Islet of Langerhans (tissue), 1 donor: Measurements from ENCODE around the gene MAD2L1.
A peak's percentile ranks its signal among the peaks of the same experiment; 100 is the strongest.

Experiments used
- FAIRE-seq: peaks from one replicate; lab custom pipeline; 2011; peaks lifted over from hg19 to GRCh38; lab: Jason Lieb, UNC

MAD2L1 gene

GRCh38 chr4:120057416-120057815 is 9.2 kb downstream of the MAD2L1 start:
- no peak for FAIRE-seq

GRCh38 chr4:120056246-120056645 is 10.4 kb downstream of the MAD2L1 start:
- FAIRE-seq: peak; percentile 88

DNA sequence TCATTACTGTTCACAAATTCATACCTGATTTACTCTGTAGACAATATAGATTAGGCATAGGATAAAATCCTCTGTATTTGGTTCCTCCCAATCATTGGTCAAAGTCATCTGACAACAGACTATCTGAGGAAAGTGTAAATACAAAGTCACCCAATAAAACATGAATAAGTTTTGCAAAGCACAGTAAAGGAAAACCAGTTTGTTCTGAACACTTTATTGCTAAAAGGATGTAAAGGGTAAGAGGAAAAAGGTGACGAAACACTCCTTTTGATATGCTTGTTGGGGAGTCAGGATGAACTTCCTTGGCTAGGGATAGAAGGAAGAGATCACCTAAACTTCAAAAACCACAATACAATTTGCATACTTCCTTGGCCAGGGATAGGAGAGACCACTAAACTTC is 10.9 kb downstream of the MAD2L1 start:
- no peak for FAIRE-seq

DNA sequence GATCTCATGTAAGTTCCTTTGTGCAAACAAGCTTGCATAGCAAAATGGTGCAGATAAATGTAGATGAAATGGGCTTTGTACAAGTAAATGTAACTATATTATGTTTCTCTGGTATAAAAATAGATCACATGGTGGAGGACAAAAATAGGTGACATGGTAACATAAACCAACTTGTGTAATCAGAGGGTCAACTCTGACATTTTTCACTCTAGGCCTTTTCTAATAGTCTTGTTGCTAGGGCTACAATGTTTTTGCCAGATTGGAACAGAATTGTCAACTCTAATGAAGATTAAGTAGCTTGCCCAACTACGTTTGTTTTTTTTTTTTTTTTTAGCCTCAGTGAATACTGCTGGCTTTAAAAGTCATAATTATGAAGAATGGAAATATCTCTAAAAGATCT is 11.5 kb downstream of the MAD2L1 start:
- peak; percentile 86 for FAIRE-seq

DNA sequence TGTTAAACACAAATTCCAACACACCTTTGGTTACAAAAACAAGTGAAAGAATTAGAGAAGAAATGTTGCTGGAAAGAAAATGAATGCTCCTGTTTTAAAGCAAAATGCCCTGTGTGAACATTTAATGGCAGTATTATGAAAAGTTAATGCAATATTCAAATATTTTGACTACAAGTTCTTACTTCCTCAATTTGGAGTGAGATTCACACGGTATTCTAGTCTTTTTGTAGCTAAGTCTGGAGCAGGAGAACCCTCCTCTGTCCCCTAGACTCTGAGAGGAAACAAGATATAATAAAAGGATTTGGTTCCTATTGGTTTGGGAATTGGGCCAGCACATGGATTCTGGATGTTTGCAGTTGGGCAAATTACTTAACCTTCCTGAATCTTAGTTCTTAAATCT is 12.7 kb downstream of the MAD2L1 start:
- FAIRE-seq: no peak

- FAIRE-seq: no peak
These were observed 13.8 kb downstream of the MAD2L1 start for GRCh38 chr4:120052856-120053255.

DNA sequence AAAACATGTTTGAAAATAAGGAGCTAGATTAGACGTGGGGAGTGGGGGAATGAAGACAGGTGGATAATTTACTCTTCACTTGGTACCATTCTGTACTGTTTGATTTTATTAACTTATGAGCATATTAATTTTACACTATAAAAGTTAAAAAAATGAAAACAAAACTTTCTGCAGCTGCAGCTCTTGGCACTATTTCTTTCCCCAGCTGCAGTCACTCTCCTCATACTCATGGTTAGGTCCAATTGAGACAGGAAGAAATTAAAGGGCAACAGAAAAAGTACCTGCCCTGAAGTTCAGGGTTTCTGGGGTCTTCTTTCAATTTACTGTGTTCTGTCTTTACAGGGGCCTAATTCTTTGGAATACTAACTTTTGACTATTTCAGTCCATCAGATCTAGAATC is 15.4 kb downstream of the MAD2L1 start:
- FAIRE-seq: no peak

DNA sequence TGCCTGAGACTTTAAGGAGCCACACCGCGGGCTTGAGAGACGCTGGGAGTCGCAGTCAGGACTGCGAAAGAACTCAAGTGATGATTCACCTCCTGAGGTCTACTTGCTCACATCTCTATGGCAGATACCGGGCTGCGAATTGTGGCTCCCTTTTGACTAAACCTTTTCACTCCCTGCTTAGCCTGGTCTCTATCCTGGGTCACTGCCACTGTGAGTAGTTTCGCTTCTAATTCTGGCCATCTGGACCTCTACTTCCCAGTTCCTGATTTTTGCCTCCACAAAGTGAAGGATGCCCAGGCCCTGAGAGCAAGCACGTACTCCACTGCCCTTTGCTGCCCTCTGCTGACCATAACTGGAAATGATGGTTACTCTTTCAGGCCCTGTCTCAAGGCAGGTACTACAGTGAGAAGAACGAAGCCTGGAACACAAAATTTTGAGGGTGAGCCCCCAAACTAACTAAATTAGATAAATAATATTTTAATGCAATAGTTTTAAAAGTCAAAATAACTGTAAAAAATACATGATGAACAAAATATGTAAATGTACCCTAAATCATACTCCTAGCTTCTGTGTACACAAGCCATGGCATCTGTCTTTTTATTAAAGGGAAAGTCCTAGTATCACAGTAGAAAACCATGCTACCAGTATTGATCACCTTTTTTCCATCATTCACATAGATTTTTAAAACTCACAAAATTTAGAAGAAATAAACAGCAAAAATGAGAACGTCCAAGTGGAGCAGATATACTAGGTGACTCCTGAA is 16.7 kb downstream of the MAD2L1 start:
- FAIRE-seq: peak; percentile 99

DNA sequence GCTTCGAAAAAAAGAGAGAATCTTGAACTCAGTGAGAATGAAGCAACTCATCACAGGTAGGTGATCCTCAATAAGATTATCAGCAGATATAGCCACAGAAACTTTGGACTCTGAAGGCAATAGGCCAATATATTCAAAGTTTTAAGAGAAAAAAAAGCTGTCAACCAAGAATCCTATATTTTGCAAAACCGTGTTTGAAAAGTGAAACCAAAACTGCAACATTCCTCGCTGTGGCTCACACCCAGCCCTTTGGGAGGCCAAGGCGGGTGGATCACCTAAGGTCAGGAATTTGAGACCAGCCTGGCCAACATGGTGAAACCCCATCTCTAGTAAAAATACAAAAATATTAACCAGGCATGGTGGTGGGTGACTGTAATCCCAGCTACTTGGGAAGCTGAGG is 22.8 kb downstream of the MAD2L1 start:
- FAIRE-seq: no peak

GRCh38 chr4:120037411-120037810 is 29.2 kb downstream of the MAD2L1 start:
- FAIRE-seq: no peak

GRCh38 chr4:120034913-120035312 is 31.7 kb downstream of the MAD2L1 start:
- no peak for FAIRE-seq

DNA sequence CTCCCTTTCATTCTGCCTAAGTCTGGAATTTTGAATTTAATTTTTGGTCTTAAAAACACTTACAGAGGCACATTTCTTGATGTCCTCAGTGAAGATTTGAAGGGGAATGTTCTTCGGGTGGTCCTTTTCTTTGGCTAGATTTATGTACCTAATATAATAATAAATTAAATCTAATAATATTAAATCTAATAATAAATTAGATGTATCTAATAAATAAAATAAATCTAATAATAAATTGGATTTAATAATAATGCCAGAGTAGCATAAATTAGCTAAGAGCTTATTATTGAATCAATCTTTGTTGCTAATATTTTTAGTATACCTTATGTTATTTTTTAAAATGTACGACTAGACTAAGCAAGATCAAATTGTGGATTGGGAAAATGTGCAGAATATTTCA is 39.8 kb downstream of the MAD2L1 start:
- no peak for FAIRE-seq

- no peak for FAIRE-seq
These were observed 41.1 kb downstream of the MAD2L1 start for GRCh38 chr4:120025516-120025915.

DNA sequence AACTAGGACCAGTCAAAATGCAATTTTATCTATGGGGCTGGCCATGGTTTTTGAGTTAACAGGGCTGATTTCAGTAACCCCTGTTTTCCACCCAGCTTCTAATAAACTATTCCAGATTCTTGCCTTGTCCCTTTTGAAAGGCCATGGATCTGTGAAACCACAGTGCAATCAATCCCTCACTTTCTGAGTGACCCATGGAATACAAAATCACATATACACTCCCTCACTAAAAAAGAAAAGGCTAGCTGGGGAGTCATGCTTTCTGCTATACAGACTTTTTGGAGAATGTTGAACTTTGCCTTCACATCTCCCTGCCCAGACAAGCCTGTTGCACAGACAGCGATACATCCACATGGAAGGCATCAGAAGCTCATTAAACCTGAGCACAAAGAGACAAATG is 47.9 kb downstream of the MAD2L1 start:
- FAIRE-seq: no peak

DNA sequence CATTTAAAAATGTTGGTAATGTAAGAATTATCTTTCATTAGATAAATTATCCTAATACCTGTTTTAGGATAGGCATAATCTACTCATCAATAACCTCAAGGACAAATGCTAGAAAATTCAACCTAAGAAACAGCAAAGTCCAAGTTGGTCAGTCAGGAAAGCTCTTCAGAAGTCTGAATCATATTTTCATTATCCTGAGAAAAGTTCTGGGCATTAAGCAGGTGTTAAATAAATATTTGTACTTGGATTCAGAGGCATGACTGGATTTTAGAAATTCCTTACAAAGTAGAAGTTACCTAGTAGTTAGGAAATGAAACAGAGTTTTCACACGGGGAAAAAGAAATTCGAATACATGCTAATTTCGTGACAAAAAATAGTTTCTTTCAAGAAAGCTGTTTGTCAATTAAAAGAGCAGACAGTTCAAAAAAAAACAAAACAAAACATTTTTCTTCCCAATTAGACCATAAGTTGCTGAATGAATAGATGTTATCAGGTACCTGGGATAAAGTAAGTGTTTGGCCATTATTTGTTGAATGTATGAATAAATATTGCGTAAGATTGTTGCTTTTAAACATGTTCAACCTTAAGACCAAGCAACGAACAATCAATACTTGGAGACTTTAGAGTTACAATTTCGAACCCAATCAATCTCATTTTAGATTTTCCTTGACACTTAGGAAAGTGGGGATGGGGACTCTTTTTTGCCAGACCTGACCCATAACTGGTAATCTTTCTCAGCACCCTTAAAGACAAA is 48.5 kb downstream of the MAD2L1 start:
- no peak for FAIRE-seq

DNA sequence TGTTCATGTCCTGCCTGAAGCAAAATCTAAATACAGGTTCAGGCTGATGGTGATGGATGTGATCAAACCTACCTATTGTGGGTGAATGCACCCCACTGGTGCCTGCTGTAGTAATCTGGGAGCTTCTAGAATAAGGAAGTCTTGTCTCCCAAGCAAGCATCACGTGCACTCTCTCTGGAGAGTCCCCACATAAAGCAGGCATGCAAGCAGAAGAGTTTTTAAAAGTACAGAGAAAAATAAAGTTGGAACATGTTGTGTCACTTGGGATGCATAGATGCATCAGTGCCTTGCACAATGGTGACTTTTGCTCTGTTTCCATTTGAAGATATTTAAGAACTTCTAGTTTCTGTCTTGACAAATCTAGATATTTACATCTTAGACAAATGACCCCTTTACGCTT is 54.9 kb downstream of the MAD2L1 start:
- no peak for FAIRE-seq

DNA sequence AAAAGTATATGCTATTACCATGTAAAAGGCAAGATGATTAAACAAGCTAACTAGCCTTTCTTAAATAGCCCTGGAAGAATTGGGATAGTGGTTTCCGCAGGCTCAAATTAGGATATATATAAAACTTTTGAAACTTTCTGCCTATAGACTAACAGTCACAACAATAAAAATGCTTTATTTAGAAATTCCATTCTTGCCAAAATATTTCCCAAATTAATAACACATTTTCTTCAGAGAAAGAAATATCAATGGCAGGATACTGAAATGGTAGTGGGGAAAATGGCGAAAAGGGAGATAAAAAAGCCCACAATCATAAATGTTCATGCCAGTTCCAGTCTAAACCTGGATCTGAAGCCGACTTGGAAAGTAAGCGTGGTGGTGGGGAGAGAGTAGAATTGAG is 56.0 kb downstream of the MAD2L1 start:
- no peak for FAIRE-seq

GRCh38 chr4:120009731-120010130 is 56.9 kb downstream of the MAD2L1 start:
- no peak for FAIRE-seq

- FAIRE-seq: no peak
These were observed 57.7 kb downstream of the MAD2L1 start for GRCh38 chr4:120008957-120009356.

DNA sequence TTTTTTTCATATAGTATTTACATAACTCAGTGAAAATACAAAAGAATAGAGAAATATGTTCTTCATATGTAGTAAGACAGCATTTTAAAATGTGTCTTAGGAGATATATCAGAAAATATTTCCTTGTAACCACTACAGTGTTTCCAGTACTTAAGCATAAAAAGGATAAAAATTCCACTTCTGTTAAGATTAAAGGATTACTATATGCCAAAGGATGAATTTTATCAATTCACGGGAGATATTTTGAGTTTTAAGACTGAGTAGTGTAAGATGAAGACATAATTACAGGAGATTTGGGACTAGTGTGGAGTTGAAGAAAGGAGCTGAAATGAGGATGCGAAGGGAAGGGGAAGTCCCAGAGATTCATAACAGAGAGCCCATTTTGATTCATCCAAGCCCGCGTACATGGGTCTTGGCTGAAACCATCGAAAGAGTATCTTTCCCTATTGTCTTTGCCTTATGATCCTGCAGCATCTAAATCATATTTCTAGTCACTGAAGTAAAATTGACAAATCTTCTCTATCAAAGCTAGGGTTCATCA is 58.7 kb downstream of the MAD2L1 start:
- no peak for FAIRE-seq

DNA sequence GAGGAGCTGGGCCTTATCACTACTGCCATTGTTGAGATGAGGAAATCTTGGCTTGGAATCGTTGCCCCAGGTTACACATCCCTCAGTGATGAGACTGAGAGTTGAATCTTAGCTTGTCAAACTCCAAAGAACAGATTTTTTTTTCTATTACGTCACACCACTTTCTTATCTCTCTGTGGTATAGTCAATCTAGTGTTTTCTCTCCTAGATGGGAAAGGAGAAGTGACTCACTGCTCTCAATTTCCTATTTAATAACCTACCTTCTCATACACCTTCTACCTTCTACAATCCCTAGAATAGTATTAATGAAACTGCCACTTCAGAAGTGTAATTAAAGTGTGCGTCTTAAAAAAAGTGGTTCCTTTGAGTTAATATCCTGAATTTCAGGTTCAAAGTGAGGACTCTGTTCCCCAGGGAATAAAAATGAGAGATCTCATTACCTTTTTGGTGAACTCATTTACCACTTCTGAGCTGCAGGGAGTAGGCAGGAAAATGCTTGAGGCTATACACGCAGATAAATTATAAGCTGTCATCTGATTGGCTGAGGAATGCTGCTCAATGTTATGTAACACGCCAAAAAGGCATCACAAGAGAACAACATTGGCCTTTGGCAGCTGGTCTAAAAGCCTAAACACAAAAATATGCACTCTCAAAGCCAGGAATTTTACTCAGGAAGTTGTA is 59.3 kb downstream of the MAD2L1 start:
- FAIRE-seq: no peak
